ENCODE data around the gene EPB41L4B. TPM values are rescaled to one million over a fixed set of nuclear protein-coding genes. Genes with fewer than 3 reads are reported as not detected.

The EPB41L4B gene
- total and polyA plus RNA-seq, 8 donors: 36.8 to 122 (median 93.3) TPM

DNA sequence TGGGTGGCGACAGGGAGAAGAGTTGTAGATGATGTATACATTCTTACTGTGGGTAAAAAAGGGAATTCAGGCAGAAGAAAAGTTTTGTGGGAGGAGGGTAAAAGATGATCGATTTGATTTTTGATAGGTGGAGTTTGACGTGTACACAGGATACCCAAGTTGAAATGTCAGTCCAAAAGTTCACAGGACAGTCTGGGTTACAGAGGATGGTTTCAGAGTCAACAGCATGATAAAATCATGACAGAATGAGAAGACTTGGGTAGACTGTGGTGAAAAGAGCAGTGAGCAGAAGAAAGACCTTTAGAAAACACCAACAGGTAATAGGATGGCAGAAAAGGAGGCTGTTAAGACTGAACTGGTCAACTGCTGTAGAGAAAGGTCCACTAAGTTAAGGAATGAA is 81.6 kb downstream of the EPB41L4B start:
- Histone ChIP-seq H3K36me3 (peaks cover 0 to 34% (median 0%) of the 10 kb centered on the region in 3 donors), H3K27me3 (no peaks in the 10 kb centered on the region), H3K4me1 (no peaks in the 10 kb centered on the region), H3K9me3 (no peaks in the 10 kb centered on the region), H3K4me3 (no peak overlapping the region), H3K27ac (no peak overlapping the region)
- FAIRE-seq: no peak
- intact Hi-C loops (cut with DNase I): no loop called here
- no peak for DNase-seq
- TF ChIP-seq, protein P1, sequence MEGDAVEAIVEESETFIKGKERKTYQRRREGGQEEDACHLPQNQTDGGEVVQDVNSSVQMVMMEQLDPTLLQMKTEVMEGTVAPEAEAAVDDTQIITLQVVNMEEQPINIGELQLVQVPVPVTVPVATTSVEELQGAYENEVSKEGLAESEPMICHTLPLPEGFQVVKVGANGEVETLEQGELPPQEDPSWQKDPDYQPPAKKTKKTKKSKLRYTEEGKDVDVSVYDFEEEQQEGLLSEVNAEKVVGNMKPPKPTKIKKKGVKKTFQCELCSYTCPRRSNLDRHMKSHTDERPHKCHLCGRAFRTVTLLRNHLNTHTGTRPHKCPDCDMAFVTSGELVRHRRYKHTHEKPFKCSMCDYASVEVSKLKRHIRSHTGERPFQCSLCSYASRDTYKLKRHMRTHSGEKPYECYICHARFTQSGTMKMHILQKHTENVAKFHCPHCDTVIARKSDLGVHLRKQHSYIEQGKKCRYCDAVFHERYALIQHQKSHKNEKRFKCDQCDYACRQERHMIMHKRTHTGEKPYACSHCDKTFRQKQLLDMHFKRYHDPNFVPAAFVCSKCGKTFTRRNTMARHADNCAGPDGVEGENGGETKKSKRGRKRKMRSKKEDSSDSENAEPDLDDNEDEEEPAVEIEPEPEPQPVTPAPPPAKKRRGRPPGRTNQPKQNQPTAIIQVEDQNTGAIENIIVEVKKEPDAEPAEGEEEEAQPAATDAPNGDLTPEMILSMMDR (IDR thresholded peaks at IDR 0.05): no peak
- WGBS, 2 donors: 89 to 96% methylated on average over 3 of the region's 3 CpGs
- no peak for ATAC-seq

DNA sequence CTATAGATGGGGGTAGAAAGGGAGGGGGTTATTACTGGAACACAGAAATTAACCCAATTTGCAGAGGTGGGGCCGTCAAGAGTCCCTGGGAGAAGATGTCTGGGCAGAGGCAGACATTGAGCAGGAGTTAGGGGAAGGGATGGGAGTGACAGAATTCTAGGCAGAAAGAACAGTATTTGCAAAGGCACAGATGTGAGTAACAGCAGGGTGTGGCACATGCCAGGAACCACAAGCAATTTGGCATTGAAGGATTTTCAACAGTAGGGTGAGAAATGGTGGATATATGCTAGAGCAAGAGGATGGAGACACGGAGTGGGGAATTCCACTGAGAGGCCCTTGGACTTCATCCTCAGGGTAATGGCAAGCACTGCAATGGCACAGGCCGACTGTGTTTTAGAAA is 82.2 kb downstream of the EPB41L4B start:
- no peaks in the 10 kb centered on the region for H3K9me3 ChIP-seq
- H3K27ac ChIP-seq: no peak overlapping the region
- peaks cover 0 to 34% (median 0%) of the 10 kb centered on the region in 3 donors for H3K36me3 ChIP-seq
- TF ChIP-seq, protein P1 (IDR thresholded peaks at IDR 0.05): no peak
- WGBS, 2 donors: 88 to 94% methylated on average over 3 of the region's 3 CpGs
- DNase-seq (no peak), FAIRE-seq (no peak), ATAC-seq (no peak)
- no peak overlapping the region for H3K4me3 ChIP-seq
- H3K4me1 ChIP-seq: no peaks in the 10 kb centered on the region
- intact Hi-C loops (cut with DNase I): no loop called here
- H3K27me3 ChIP-seq: no peaks in the 10 kb centered on the region

DNA sequence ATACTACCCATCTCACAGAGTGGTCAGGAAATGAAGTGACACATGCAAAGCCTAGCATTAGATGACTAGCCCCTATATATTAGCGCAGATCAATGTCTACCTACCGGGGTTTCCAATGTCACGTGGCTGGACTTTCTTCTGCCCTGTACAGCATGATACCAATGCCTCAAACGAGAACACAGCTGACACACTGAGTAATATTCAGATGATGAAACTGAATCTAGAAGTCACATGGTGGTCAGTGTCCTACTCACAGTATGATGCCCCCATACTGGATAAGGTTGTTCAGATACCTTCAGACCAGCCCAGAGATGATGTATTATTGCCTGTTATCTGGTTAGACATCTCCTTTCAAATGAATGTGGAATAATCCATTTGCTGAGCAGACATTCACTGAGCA is 82.7 kb downstream of the EPB41L4B start:
- intact Hi-C loops (cut with DNase I): no loop called here
- H3K4me3 ChIP-seq: no peak overlapping the region
- no peaks in the 10 kb centered on the region for H3K27me3 ChIP-seq
- FAIRE-seq (no peak), DNase-seq (no peak), ATAC-seq (no peak)
- TF ChIP-seq, protein P1 (IDR thresholded peaks at IDR 0.05): no peak
- WGBS, 2 donors: 92 to 93% methylated on average over 4 of the region's 4 CpGs
- no peaks in the 10 kb centered on the region for H3K4me1 ChIP-seq
- no peaks in the 10 kb centered on the region for H3K9me3 ChIP-seq
- H3K27ac ChIP-seq: no peak overlapping the region
- peaks cover 0 to 34% (median 0%) of the 10 kb centered on the region in 3 donors for H3K36me3 ChIP-seq

DNA sequence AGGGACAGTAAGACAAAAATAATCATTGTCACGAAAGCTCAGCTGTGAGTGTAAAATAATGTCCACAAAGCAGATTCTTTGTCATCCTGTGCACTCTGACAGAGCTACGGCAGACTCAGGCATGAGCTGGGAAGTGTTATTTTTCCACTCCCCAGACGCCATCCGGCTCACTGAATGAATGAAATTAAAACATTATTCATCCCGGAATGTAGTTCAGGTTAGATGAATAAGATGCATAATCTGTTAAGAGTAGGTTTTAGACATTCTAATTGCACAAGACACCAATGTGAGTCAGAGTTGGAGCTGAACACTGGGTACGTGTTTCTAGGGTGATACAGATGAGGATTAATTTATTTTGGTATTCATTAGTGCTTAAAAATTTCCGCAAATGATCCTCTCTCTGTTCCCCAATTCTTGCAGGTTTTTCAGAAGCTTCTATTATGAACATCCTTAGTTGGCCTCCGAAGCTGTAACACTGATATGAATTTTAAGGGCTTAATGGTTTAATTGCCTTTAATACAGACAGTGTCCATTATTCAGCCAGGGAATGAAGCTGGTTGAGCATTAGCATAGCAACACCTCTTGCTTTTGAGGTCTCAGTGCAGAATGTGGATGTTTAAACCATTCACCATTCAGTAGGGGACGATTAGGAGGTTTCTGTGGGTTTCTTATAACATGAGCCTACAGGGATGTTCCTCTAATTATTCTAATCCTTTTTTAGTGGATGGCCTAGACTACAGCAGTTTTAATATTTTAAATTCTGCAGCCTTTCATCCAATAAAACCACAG is 88.2 kb downstream of the EPB41L4B start:
- TF ChIP-seq, protein P1 (IDR thresholded peaks at IDR 0.05): no peak
- H3K27me3 ChIP-seq: no peaks in the 10 kb centered on the region
- no peak overlapping the region for H3K4me3 ChIP-seq
- no peak overlapping the region for H3K27ac ChIP-seq
- ATAC-seq (peak in 2 of 4 donors; percentile 10 to 32), DNase-seq (no peak), FAIRE-seq (no peak)
- WGBS, 2 donors: 56 to 62% methylated on average over 9 of the region's 9 CpGs
- intact Hi-C loops (cut with DNase I): no loop called here
- H3K4me1 ChIP-seq: no peaks in the 10 kb centered on the region
- no peaks in the 10 kb centered on the region for H3K9me3 ChIP-seq
- peaks cover 0 to 2% (median 0%) of the 10 kb centered on the region in 3 donors for H3K36me3 ChIP-seq

DNA sequence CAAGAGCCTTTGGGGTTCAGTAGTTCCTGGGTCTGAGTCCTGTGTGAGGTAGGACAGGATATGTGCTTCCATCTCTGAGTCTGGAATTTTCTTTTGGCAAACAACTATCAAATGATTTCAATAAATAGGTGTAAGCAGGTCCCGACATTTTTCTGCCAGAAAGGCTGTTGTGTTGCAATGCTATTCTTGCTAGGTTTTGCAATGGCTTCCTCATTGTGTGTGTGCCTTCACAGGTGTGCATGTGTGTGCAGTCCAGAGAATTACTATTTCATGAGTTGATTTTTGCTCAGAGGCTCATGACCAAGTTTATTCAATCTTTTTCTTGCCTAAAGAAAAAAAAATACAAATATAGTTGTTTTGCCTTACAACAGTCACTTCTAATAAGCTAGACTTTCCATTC is 89.3 kb downstream of the EPB41L4B start:
- DNase-seq (no peak), ATAC-seq (peak in 1 of 4 donors; percentile 38), FAIRE-seq (no peak)
- no peak overlapping the region for H3K4me3 ChIP-seq
- 22 to 30% methylated on average over 1 of the region's 1 CpG for WGBS, 2 donors
- no peaks in the 10 kb centered on the region for H3K36me3 ChIP-seq
- TF ChIP-seq, protein P1 (IDR thresholded peaks at IDR 0.05): no peak
- intact Hi-C loops (cut with DNase I): no loop called here
- H3K27ac ChIP-seq: no peak overlapping the region
- H3K9me3 ChIP-seq: no peaks in the 10 kb centered on the region
- H3K4me1 ChIP-seq: no peaks in the 10 kb centered on the region
- no peaks in the 10 kb centered on the region for H3K27me3 ChIP-seq
